ENCODE results near the gene ERO1B.
"Not testable (repeated sequence)": the region's sequence is repeated elsewhere in the genome, so short reads cannot be mapped to it uniquely, and the experiment has no call there.

The ERO1B gene

GRCh38 chr1:236281654-236282424, at the start of gene ERO1B:
Gene ERO1B, minus strand, starts transcription at chr1:236281958. Its CDS starts 175 bp downstream, at chr1:236281783.
- peak; percentile 93 to 97 for DNase-seq (ENCODE audit: low read depth in 2 of 2)

- DNase-seq (ENCODE audit: low read depth in 2 of 2), result not testable (repeated sequence)
Measured at GRCh38 chr1:236331412-236331811, 49.7 kb upstream of the ERO1B start.

- DNase-seq (ENCODE audit: low read depth in 2 of 2), result no peak
Measured at GRCh38 chr1:236326432-236326831, 44.7 kb upstream of the ERO1B start.

- DNase-seq (ENCODE audit: low read depth in 2 of 2), result no peak
Measured at GRCh38 chr1:236325567-236325966, 43.8 kb upstream of the ERO1B start.

- DNase-seq (ENCODE audit: low read depth in 2 of 2), result no peak
Measured at GRCh38 chr1:236323819-236324411, 42.2 kb upstream of the ERO1B start.

- no peak for DNase-seq (ENCODE audit: low read depth in 2 of 2)
Measured at GRCh38 chr1:236322566-236323409, 41.0 kb upstream of the ERO1B start.

- DNase-seq (ENCODE audit: low read depth in 2 of 2), result no peak
Measured at GRCh38 chr1:236321101-236321500, 39.3 kb upstream of the ERO1B start.

- no peak for DNase-seq (ENCODE audit: low read depth in 2 of 2)
Measured at GRCh38 chr1:236320671-236321070, 38.9 kb upstream of the ERO1B start.

- no peak for DNase-seq (ENCODE audit: low read depth in 2 of 2)
Measured at GRCh38 chr1:236320214-236320613, 38.5 kb upstream of the ERO1B start.

GRCh38 chr1:236316437-236316836, 34.7 kb upstream of the ERO1B start:
- no peak for DNase-seq (ENCODE audit: low read depth in 2 of 2)

- no peak for DNase-seq (ENCODE audit: low read depth in 2 of 2)
Measured at GRCh38 chr1:236315518-236315917, 33.8 kb upstream of the ERO1B start.

- no peak for DNase-seq (ENCODE audit: low read depth in 2 of 2)
Measured at GRCh38 chr1:236315092-236315491, 33.3 kb upstream of the ERO1B start.

- DNase-seq (ENCODE audit: low read depth in 2 of 2), result not testable (repeated sequence)
Measured at GRCh38 chr1:236314050-236314449, 32.3 kb upstream of the ERO1B start.

GRCh38 chr1:236313427-236313826, 31.7 kb upstream of the ERO1B start:
- no peak for DNase-seq (ENCODE audit: low read depth in 2 of 2)

GRCh38 chr1:236311040-236311439, 29.3 kb upstream of the ERO1B start:
- DNase-seq (ENCODE audit: low read depth in 2 of 2), result no peak

GRCh38 chr1:236308827-236309226, 27.1 kb upstream of the ERO1B start:
- DNase-seq (ENCODE audit: low read depth in 2 of 2), result no peak

GRCh38 chr1:236307435-236307834, 25.7 kb upstream of the ERO1B start:
- no peak for DNase-seq (ENCODE audit: low read depth in 2 of 2)

- DNase-seq (ENCODE audit: low read depth in 2 of 2), result no peak
Measured at GRCh38 chr1:236304682-236305081, 22.9 kb upstream of the ERO1B start.

GRCh38 chr1:236303675-236304074, 21.9 kb upstream of the ERO1B start:
- no peak for DNase-seq (ENCODE audit: low read depth in 2 of 2)

GRCh38 chr1:236302941-236303340, 21.2 kb upstream of the ERO1B start:
- no peak for DNase-seq (ENCODE audit: low read depth in 2 of 2)

- no peak for DNase-seq (ENCODE audit: low read depth in 2 of 2)
Measured at GRCh38 chr1:236301958-236302335, 20.2 kb upstream of the ERO1B start.
